ENCODE results near the gene CST7.
"Not testable (repeated sequence)": the region's sequence is repeated elsewhere in the genome, so short reads cannot be mapped to it uniquely, and the experiment has no call there.

DNA sequence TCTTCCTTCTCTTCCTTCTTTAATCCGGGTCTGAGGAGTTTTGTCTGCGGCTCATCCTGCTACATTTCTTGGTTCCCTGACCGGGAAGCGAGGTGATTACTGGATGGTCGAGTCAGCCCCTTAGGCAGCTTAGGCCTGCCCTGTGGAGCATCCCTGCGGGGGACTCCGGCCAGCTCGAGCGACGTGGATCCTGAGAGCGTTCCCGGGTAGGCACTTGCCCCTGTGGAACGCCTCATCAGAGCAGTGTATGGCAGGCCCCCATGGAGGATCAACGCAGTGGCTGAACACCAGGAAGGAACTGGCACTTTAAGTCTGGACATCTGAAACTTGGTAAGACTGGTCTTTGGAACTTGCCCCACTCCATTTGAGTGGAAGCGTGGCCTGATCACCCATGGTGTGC lies 29.4 kb upstream of the CST7 start:
- TF ChIP-seq, protein P1, sequence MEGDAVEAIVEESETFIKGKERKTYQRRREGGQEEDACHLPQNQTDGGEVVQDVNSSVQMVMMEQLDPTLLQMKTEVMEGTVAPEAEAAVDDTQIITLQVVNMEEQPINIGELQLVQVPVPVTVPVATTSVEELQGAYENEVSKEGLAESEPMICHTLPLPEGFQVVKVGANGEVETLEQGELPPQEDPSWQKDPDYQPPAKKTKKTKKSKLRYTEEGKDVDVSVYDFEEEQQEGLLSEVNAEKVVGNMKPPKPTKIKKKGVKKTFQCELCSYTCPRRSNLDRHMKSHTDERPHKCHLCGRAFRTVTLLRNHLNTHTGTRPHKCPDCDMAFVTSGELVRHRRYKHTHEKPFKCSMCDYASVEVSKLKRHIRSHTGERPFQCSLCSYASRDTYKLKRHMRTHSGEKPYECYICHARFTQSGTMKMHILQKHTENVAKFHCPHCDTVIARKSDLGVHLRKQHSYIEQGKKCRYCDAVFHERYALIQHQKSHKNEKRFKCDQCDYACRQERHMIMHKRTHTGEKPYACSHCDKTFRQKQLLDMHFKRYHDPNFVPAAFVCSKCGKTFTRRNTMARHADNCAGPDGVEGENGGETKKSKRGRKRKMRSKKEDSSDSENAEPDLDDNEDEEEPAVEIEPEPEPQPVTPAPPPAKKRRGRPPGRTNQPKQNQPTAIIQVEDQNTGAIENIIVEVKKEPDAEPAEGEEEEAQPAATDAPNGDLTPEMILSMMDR (IDR thresholded peaks at IDR 0.05; ENCODE audit: low read length): not testable (repeated sequence)
- TF ChIP-seq EZH2 (optimal IDR thresholded peaks at IDR 0.05; ENCODE audit: low read depth, low read length): not testable (repeated sequence)
